Right atrium auricular region (tissue), 2 donors: ENCODE measurements around the gene ASB10. TPM values are rescaled to one million over a fixed set of nuclear protein-coding genes. Genes with fewer than 3 reads are reported as not detected.

Experiments used
- DNase-seq: peaks from one replicate; pipeline ENCODE4 v3.0.0-alpha.2; 2019; ENCODE audit warnings: low spot score
- H3K27ac ChIP-seq, 2 donors: fragments of 200-600 bp; sonication (generic); 1 replicate in 1 of 2; 2 replicates in 1 of 2; pipeline ENCODE4 v1.5.1; 2016 to 2019
- H3K27me3 ChIP-seq, 2 donors: fragments of 200-600 bp; sonication (generic); one replicate each; pipeline versions ENCODE4 v1.5.1 to v1.6.0; 2017 to 2019
- H3K36me3 ChIP-seq: fragments of 200-600 bp; sonication (generic); one replicate; pipeline ENCODE4 v1.5.1; 2016
- H3K4me1 ChIP-seq, 2 donors: fragments of 200-600 bp; sonication (generic); one replicate each; pipeline versions ENCODE4 v1.5.1 to v1.6.0; 2017 to 2019
- H3K4me3 ChIP-seq, 2 donors: fragments of 200-600 bp; sonication (generic); 1 replicate in 1 of 2; 2 replicates in 1 of 2; pipeline ENCODE4 v1.5.1; 2017 to 2019; ENCODE audit warnings: mild to moderate bottlenecking in 1 of 2, moderate library complexity in 1 of 2
- H3K9me3 ChIP-seq, 2 donors: fragments of 200-600 bp; sonication (generic); one replicate each; pipeline ENCODE4 v1.5.1; 2019
- total RNA-seq, 2 donors: library from RNA; depleted of rRNA; stranded (reverse); fragments of >200 nt; gene quantifications; one replicate each; pipeline ENCODE4 v1.1.0, GENCODE V29; 2016
- TF ChIP-seq, protein P1 (sequence below), 2 donors: fragments of 200-600 bp; sonication (generic); IDR thresholded peaks; one replicate each; pipeline ENCODE4 v1.5.1; 2019; ENCODE audit warnings: antibody characterized with exemption in 2 of 2

ASB10 gene
- total RNA-seq, 2 donors from 2014 or later = 4.0 to 11.6 TPM

DNA sequence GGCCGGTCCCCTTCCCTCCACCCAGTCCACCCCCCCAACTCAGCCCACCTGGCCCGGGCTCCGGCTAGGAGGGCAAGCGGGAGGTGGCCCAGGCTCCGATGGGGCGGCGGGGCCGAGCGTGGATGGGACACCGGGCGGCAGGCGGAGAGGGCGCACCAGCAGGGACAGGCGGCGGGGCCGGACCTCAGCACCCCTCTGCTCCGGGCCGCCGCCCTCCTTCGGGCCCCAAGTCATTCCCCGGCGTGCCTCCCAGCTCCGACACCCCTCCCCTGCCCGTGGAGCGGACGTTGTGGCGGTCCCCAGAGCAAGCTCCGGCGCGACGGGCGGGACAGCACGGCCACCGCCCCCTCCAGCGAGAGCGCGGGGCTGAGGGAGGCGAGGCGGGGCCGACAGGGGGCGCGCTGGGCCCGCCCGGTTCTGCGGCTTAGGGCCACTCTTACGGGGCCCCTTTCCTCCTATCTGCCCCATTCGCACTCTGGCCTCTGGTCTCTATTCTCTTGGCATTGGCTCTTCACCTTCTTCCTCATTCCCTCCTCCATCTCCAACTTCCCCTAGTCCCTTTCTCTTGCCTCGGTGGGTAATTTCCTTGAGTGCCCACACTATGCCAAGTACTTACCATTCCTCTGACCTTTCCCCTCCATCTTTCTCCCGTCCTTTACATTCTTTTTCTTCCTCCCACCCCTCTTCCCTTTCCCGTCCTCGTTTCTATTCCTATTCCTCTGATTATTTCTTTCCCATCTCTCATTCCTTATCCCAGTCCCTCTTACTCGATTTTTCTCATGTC, 18.9 kb downstream of the ASB10 start:
- Histone ChIP-seq H3K27ac (no peak overlapping the region), H3K4me3 (peak overlapping the region; percentile 36 to 59), H3K27me3 (peaks cover 0 to 3% of the 10 kb centered on the region in 2 donors), H3K36me3 (no peaks in the 10 kb centered on the region), H3K4me1 (peaks cover 0 to 17% of the 10 kb centered on the region in 2 donors), H3K9me3 (no peaks in the 10 kb centered on the region)
- DNase-seq = no peak
- TF ChIP-seq, protein P1, sequence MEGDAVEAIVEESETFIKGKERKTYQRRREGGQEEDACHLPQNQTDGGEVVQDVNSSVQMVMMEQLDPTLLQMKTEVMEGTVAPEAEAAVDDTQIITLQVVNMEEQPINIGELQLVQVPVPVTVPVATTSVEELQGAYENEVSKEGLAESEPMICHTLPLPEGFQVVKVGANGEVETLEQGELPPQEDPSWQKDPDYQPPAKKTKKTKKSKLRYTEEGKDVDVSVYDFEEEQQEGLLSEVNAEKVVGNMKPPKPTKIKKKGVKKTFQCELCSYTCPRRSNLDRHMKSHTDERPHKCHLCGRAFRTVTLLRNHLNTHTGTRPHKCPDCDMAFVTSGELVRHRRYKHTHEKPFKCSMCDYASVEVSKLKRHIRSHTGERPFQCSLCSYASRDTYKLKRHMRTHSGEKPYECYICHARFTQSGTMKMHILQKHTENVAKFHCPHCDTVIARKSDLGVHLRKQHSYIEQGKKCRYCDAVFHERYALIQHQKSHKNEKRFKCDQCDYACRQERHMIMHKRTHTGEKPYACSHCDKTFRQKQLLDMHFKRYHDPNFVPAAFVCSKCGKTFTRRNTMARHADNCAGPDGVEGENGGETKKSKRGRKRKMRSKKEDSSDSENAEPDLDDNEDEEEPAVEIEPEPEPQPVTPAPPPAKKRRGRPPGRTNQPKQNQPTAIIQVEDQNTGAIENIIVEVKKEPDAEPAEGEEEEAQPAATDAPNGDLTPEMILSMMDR (IDR thresholded peaks at IDR 0.05) = peak; percentile 46 to 82

DNA sequence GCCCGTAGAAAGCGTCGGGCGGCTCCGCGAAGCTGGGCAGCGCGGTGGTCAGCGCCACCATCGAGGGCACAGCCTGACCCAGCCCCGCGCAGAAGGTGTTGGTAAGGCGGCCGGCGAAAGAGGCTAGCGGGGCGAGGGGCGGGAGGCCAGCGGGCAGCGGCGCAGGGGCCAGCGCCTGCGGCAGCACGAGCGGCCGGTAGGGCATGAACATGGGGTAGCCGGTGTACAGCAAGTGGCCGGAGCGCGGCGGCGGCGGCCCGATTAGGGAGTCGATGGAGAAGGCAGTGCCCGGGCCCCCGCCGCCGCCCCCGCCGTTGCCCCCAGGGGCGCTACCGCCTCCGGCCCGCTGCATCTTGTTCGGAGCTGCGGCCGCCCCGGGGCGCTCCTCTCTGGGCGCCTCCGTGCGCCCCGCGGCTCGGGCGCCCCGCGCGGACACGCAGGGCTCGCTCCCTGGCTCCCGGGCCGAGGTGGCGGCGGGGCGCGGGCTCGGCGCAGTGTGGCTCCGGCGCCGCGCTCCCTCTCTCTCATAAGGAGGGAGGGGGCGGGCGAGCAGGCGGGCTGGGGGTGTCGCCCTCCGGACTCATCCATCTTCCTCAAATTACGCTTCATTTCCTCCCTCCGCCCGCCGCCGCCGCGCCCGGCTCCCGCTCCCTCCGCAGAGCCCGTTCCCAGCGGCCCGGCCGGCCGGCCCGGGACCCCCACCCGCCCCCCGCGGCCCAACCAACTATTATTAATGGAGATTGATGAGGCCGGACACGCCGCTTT, 19.7 kb downstream of the ASB10 start, which contains the start of gene GBX1:
Gene GBX1 (minus strand): TSS at position 498 of the 765 bp plus-strand sequence. CDS start 146 bp downstream, at position 352.
- Histone ChIP-seq H3K4me3 (peak within 1 kb of the TSS; percentile 36 to 59), H3K36me3 (no peaks in the 10 kb centered on the region), H3K27me3 (peaks cover 0 to 3% of the 10 kb centered on the region in 2 donors), H3K4me1 (peaks cover 0 to 17% of the 10 kb centered on the region in 2 donors), H3K27ac (no peak within 1 kb of the TSS), H3K9me3 (no peaks in the 10 kb centered on the region)
- TF ChIP-seq, protein P1 (IDR thresholded peaks at IDR 0.05) = peak in 1 of 2 donors; percentile 25
- DNase-seq = no peak

DNA sequence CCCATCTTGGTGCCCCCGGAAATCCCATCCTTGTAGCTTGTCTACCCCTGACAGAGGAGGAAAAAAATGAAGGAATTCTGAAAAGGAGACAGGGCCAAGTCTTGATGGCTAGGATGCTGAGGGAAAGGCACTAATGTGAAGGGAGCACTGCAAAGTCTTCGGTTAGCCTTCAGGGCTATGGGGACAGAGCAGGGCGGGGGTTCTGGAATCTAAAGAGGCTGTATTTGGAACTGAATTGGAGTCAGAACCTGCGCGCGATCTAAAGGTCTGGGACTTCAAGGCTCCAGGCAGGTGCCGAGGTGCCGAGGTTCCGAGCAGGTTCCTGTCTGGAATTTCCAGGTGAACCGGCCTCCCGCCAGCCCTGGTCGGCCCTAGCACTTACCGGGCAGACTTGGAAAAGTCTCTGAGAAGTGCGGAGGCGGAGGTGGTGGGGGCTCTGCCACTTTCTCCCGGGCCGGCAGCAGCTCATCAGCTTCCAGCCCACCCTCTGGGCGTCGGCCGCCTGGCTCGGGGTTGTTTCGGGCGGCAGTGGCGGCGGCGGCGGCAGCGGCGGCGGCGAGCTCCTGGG, 20.3 kb downstream of the ASB10 start:
- peak overlapping the region; percentile 36 to 59 for H3K4me3 ChIP-seq
- no peaks in the 10 kb centered on the region for H3K9me3 ChIP-seq
- H3K4me1 ChIP-seq = peaks cover 0 to 17% of the 10 kb centered on the region in 2 donors
- H3K36me3 ChIP-seq = no peaks in the 10 kb centered on the region
- H3K27ac ChIP-seq = no peak overlapping the region
- peaks cover 0 to 3% of the 10 kb centered on the region in 2 donors for H3K27me3 ChIP-seq
- TF ChIP-seq, protein P1 (IDR thresholded peaks at IDR 0.05) = no peak
- no peak for DNase-seq

DNA sequence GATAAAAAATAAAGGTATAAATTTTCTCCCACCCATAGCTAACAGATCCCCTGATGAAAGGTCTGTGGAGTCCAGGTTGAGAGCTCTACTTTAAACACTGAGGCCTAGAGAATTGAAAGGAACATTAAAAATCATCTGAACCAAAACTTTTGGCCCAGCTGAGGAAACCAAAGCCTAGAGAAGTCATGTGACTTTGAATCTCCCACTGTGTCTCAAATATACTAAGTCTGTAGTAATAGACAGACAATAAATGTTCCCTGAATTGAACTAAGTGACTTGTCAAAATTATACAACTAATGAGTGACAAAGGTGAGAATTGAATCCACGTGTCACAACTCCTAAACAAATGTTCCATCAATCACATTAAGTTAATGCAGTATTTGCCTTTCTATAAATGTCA, 25.3 kb downstream of the ASB10 start:
- peaks cover 0 to 3% of the 10 kb centered on the region in 2 donors for H3K27me3 ChIP-seq
- H3K36me3 ChIP-seq = no peaks in the 10 kb centered on the region
- H3K27ac ChIP-seq = no peak overlapping the region
- H3K9me3 ChIP-seq = no peaks in the 10 kb centered on the region
- no peak for DNase-seq
- no peak overlapping the region for H3K4me3 ChIP-seq
- TF ChIP-seq, protein P1 (IDR thresholded peaks at IDR 0.05) = no peak
- H3K4me1 ChIP-seq = peaks cover 0 to 3% of the 10 kb centered on the region in 2 donors

DNA sequence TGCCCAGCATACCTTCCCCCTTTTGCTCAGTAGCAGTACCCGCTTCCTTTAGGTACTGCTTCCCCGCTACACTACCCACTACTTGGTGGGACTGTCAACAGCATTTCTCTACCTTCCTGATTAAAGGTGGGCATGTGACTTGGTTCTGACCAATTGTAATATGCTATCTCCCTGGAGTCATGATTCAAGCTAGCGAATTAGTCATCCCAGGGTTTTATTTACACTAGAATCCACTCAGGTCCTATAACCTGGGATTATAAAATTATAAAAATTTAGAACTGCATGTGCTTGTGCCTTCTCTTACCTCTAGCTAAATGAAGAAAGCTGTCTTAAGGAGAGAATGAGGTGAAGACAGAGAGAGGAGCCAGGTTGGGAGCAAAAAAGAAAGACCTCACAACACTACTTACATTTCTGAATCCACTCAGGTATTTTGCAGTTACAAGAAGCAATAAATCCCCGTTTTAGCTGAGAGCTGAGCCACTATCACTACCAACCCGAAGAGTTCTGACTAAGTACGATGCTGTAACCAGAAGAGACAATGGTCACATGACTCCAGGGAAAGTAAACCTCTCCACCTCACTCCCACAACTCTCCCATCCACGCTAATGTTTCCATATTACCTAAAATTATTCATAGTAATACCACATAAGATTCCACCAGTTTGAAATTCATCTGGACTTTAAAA, 29.3 kb downstream of the ASB10 start:
- no peaks in the 10 kb centered on the region for H3K36me3 ChIP-seq
- no peaks in the 10 kb centered on the region for H3K27me3 ChIP-seq
- no peak overlapping the region for H3K27ac ChIP-seq
- no peaks in the 10 kb centered on the region for H3K4me1 ChIP-seq
- no peak overlapping the region for H3K4me3 ChIP-seq
- no peaks in the 10 kb centered on the region for H3K9me3 ChIP-seq
- TF ChIP-seq, protein P1 (IDR thresholded peaks at IDR 0.05) = no peak
- DNase-seq = no peak
